K562 (cell line): Measurements from ENCODE around the gene TFB2M. TPM values are rescaled to one million over a fixed set of nuclear protein-coding genes. Genes with fewer than 3 reads are reported as not detected.

Experiments used
- ARNT ChIP-seq, 2 experiments: fragments of 450-650 bp; IDR thresholded peaks; 2 replicates each; pipeline ENCODE4 v1.6.1; 2016; ENCODE audit warnings: mild to moderate bottlenecking in 1 of 2
- ATF1 ChIP-seq, 2 experiments: fragments of 450-650 bp in 1 of 2; IDR thresholded peaks; 2 replicates each; pipeline ENCODE4 v1.6.1; 2016; ENCODE audit warnings: missing compliant biosample characterization in 1 of 2, missing genetic modification characterization in 1 of 2
- BCLAF1 ChIP-seq, 2 experiments: fragments of 450-650 bp in 1 of 2; IDR thresholded peaks; 2 replicates each; pipeline ENCODE4 v1.6.1; 2011 to 2017; ENCODE audit warnings: low read depth in 2 of 2, antibody characterized with exemption in 1 of 2, borderline replicate concordance in 1 of 2, low read length in 1 of 2, mild to moderate bottlenecking in 1 of 2, mixed read lengths in 1 of 2; ENCODE audit not compliant: control insufficient read depth in 1 of 2
- ELF1 ChIP-seq: fragments of 200-800 bp; sonication (Bioruptor generic); IDR thresholded peaks from 2 replicates; pipeline ENCODE4 v1.6.1; 2016; ENCODE audit warnings: missing genetic modification characterization, missing compliant biosample characterization
- ETV5 ChIP-seq: sonication (generic); formaldehyde crosslinking; IDR thresholded peaks from 2 replicates; pipeline ENCODE4 v1.4.0; 2020; ENCODE audit warnings: low read depth, mild to moderate bottlenecking, missing genetic modification reagents
- FIP1L1 ChIP-seq: fragments of 200-400 bp; formaldehyde crosslinking; IDR thresholded peaks from 2 replicates; pipeline ENCODE4 v1.6.1; 2018; ENCODE audit warnings: mild to moderate bottlenecking, low read depth, low read length; ENCODE audit not compliant: poor library complexity, severe bottlenecking
- HDGF ChIP-seq: fragments of 450-650 bp; IDR thresholded peaks from 2 replicates; pipeline ENCODE4 v1.6.1; 2016
- IRF2 ChIP-seq: sonication (generic); formaldehyde crosslinking; IDR thresholded peaks from 2 replicates; pipeline ENCODE4 v1.8.1; 2022; ENCODE audit warnings: mild to moderate bottlenecking, missing genetic modification reagents
- KLF13 ChIP-seq: fragments of 450-650 bp; IDR thresholded peaks from 2 replicates; pipeline ENCODE4 v1.6.1; 2016; ENCODE audit warnings: missing genetic modification characterization, low read depth, mild to moderate bottlenecking, missing compliant biosample characterization, moderate library complexity, borderline replicate concordance
- MAFG ChIP-seq: fragments of 450-650 bp; conservative IDR thresholded peaks from 2 replicates; pipeline ENCODE4 v1.6.1; 2016; ENCODE audit warnings: missing genetic modification characterization, missing compliant biosample characterization
- MEF2D ChIP-seq: conservative IDR thresholded peaks from 2 replicates; pipeline ENCODE4 v1.6.1; 2016; ENCODE audit warnings: low read depth, missing genetic modification characterization, missing compliant biosample characterization
- NR4A1 ChIP-seq, 2 experiments: fragments of 250-450 bp in 1 of 2; fragments of 450-650 bp in 1 of 2; sonication (Bioruptor Pico) in 1 of 2; IDR thresholded peaks; 2 replicates each; pipeline versions ENCODE4 v1.4.0 to v1.6.1; 2016 to 2020; ENCODE audit warnings: mild to moderate bottlenecking in 2 of 2, missing compliant biosample characterization in 1 of 2, missing genetic modification characterization in 1 of 2, moderate library complexity in 1 of 2
- POLR3G ChIP-seq: IDR thresholded peaks from 2 replicates; pipeline ENCODE4 v1.6.1; 2011; ENCODE audit not compliant: insufficient read length, insufficient replicate concordance; ENCODE audit errors: extremely low read depth
- RBM15 ChIP-seq: fragments of 200-400 bp; formaldehyde crosslinking; IDR thresholded peaks from 2 replicates; pipeline ENCODE4 v1.6.1; 2018; ENCODE audit warnings: mild to moderate bottlenecking, low read length, moderate library complexity; ENCODE audit not compliant: insufficient read depth
- RHOXF2B ChIP-seq: fragments of 250-450 bp; sonication (Bioruptor Pico); conservative IDR thresholded peaks from 2 replicates; pipeline ENCODE4 v1.5.1; 2021
- SRSF1 ChIP-seq: fragments of 200-400 bp; formaldehyde crosslinking; IDR thresholded peaks from 2 replicates; pipeline ENCODE4 v1.6.1; 2017; ENCODE audit warnings: mild to moderate bottlenecking, low read depth, low read length, moderate library complexity
- STAT6 ChIP-seq: sonication (generic); formaldehyde crosslinking; IDR thresholded peaks from 2 replicates; pipeline ENCODE4 v1.8.1; 2023; ENCODE audit warnings: mild to moderate bottlenecking, missing genetic modification reagents
- TCF3 ChIP-seq: sonication (generic); formaldehyde crosslinking; IDR thresholded peaks from 2 replicates; pipeline ENCODE4 v1.4.0; 2020; ENCODE audit warnings: mild to moderate bottlenecking, missing genetic modification reagents
- TEAD4 ChIP-seq, 2 experiments: sonication (generic) in 1 of 2; formaldehyde crosslinking in 1 of 2; IDR thresholded peaks; 2 replicates each; pipeline versions ENCODE4 v1.6.1 to v1.8.0; 2012 to 2022; ENCODE audit warnings: borderline replicate concordance in 1 of 2, inconsistent platforms in 1 of 2, low read length in 1 of 2, mild to moderate bottlenecking in 1 of 2, missing genetic modification reagents in 1 of 2
- ZBTB17 ChIP-seq: fragments of 450-650 bp; formaldehyde crosslinking; IDR thresholded peaks from 2 replicates; pipeline ENCODE4 v1.4.0; 2020; ENCODE audit warnings: mild to moderate bottlenecking
- ZFP36 ChIP-seq: fragments of 150-350 bp; IDR thresholded peaks from 2 replicates; pipeline ENCODE4 v1.6.1; 2018; ENCODE audit warnings: low read length, low read depth; ENCODE audit not compliant: partially characterized antibody
- ZNF140 ChIP-seq: fragments of 250-450 bp; sonication (Bioruptor Pico); IDR thresholded peaks from 2 replicates; pipeline ENCODE4 v1.8.0; 2021; ENCODE audit warnings: moderate library complexity, mild to moderate bottlenecking, inconsistent platforms
- ZNF146 ChIP-seq: IDR thresholded peaks from one replicate; pipeline ENCODE4 v1.6.1; 2018; ENCODE audit warnings: missing compliant biosample characterization; ENCODE audit not compliant: unreplicated experiment
- ZSCAN29 ChIP-seq: fragments of 450-650 bp; IDR thresholded peaks from 2 replicates; pipeline ENCODE4 v1.6.1; 2017
- ZZZ3 ChIP-seq: fragments of 450-650 bp; IDR thresholded peaks from 2 replicates; pipeline ENCODE4 v1.6.1; 2016; ENCODE audit warnings: antibody characterized with exemption, mild to moderate bottlenecking, moderate library complexity
- polyA plus RNA-seq, 8 experiments: library from polyadenylated mRNA; depleted of rRNA in 4 of 8; stranded (reverse) in 5 of 8; unstranded in 3 of 8; fragments of >200 nt; fragmentation: Nextera tagmentation in 2 of 8; fragmentation: Illumina TruSeq in 1 of 8; extraction: Ambion mirVana in 2 of 8; extraction: Trizol in 1 of 8; gene quantifications; 2 replicates each; pipeline versions ENCODE4 v1.2.1 to v1.2.3, GENCODE V29; 2011 to 2014; ENCODE audit warnings: inconsistent platforms in 1 of 8, missing spikeins in 1 of 8
- total RNA-seq, 7 experiments: library from RNA; depleted of rRNA in 6 of 7; stranded (reverse); fragments of >200 nt in 6 of 7; fragmentation: Illumina TruSeq in 2 of 7; extraction: Trizol in 2 of 7; gene quantifications; 2 replicates each; pipeline versions ENCODE4 v1.2.1 to v1.2.3, GENCODE V29; 2011 to 2021; ENCODE audit warnings: low replicate concordance in 1 of 7

The TFB2M gene
- total and polyA plus RNA-seq, 9 of the 15 experiments (the other 6 are each of a cell fraction or from before 2014, with no cell fraction given): 55.1 to 162 (median 70.6) TPM

- TF ChIP-seq HDGF (no peak), MAFG (tag) (no peak), ETV5 (CRISPR knock-in tag) (no peak), NR4A1 (CRISPR knock-in tag; IDR thresholded peaks at IDR 0.05) (peak; percentile 92), NR4A1 (tag; IDR thresholded peaks at IDR 0.05) (no peak), IRF2 (no peak; the same call in 1 of the 2 replicates), RBM15 (no peak), ZNF140 (CRISPR knock-in tag) (no peak), ZSCAN29 (peak; percentile 71; the same call in 1 of the 2 replicates), RHOXF2B (CRISPR knock-in tag) (no peak), ATF1 (CRISPR knock-in tag; IDR thresholded peaks at IDR 0.05) (no peak), ATF1 (tag; IDR thresholded peaks at IDR 0.05) (no peak), KLF13 (0 out of 2 replicates have a peak, but pooled peaks have one; percentile 16), MEF2D (no peak), TEAD4 (IDR thresholded peaks at IDR 0.05; ENCODE audit: low read length) (no peak), TEAD4 (CRISPR knock-in tag; IDR thresholded peaks at IDR 0.05; ENCODE audit: borderline replicate concordance) (peak; percentile 9; the same call in 1 of the 2 replicates), ELF1 (tag) (no peak), SRSF1 (no peak), ARNT (IDR thresholded peaks at IDR 0.05) (0 out of 4 replicates have a peak, but pooled peaks of 1 of the 2 experiments have one; percentile 6), STAT6 (no peak), POLR3G (no peak), ZBTB17 (CRISPR knock-in tag) (no peak), ZZZ3 (no peak), FIP1L1 (no peak), BCLAF1 (IDR thresholded peaks at IDR 0.05; ENCODE audit: borderline replicate concordance in 1 of 2, control insufficient read depth in 1 of 2, low read depth in 2 of 2, low read length in 1 of 2) (no peak), ZFP36 (no peak), ZNF146 (CRISPR knock-in tag) (no peak), TCF3 (no peak)
These were observed 322 bp downstream of the TFB2M start (continued) for GRCh38 chr1:246565751-246566127.
